ENCODE measurements around the gene CSK. TPM values are rescaled to one million over a fixed set of nuclear protein-coding genes. Genes with fewer than 3 reads are reported as not detected.
A peak's percentile ranks its signal among the peaks of the same experiment; 100 is the strongest.

Gene CSK
- total RNA-seq, 4 donors from 2014 or later = 59.7 to 176 (median 73.4) TPM

- WGBS, 2 donors (ENCODE audit: low coverage in 1 of 2) = 79% methylated on average over 8 of the region's 12 CpGs; no CpG with 5 or more reads in 1 of the 2 donors
- TF ChIP-seq CTCF (IDR thresholded peaks at IDR 0.05) (no peak), POLR2A (IDR thresholded peaks at IDR 0.05) (no peak), EP300 (IDR thresholded peaks at IDR 0.05; ENCODE audit: low read depth) (no peak), POLR2AphosphoS5 (IDR thresholded peaks at IDR 0.05) (no peak)
- H3K4me3 ChIP-seq = no peak overlapping the region
- no peak for DNase-seq
- in situ Hi-C loops (cut with MboI; ENCODE audit: low pct_ligation_motif_present in 1 of 4, low pct_unique_long_range_greater_than_20kb in 1 of 4, low sequenced_read_pairs in 3 of 4) = loop anchor here in 1 of 4 donors (10.0 kb wide), 1 partner anchor 71 kb away; the partner anchor contains the start of gene FAM219B
- H3K27ac ChIP-seq = no peak overlapping the region
- H3K4me1 ChIP-seq = peaks cover 4 to 18% (median 13%) of the 10 kb centered on the region in 4 donors
- H3K9me3 ChIP-seq = no peaks in the 10 kb centered on the region
- H3K27me3 ChIP-seq = peaks cover 2% of the 10 kb centered on the region
- no peaks in the 10 kb centered on the region for H3K36me3 ChIP-seq
- intact Hi-C loops (cut with DNase I; ENCODE audit: low total_unique reads) = no loop called here
Observed at GRCh38 chr15:74833376-74834107, 51.7 kb downstream of the CSK start.

GRCh38 chr15:74835312-74835823 is 53.5 kb downstream of the CSK start:
- in situ Hi-C loops (cut with MboI; ENCODE audit: low pct_ligation_motif_present in 1 of 4, low pct_unique_long_range_greater_than_20kb in 1 of 4, low sequenced_read_pairs in 3 of 4) (loop anchor here in 1 of 4 donors (10.0 kb wide), 1 partner anchor 69 kb away; the partner anchor contains the start of gene FAM219B), intact Hi-C loops (cut with DNase I; ENCODE audit: low total_unique reads) (no loop called here)
- no peaks in the 10 kb centered on the region for H3K36me3 ChIP-seq
- H3K27me3 ChIP-seq = no peaks in the 10 kb centered on the region
- no peak overlapping the region for H3K27ac ChIP-seq
- H3K9me3 ChIP-seq = no peaks in the 10 kb centered on the region
- 34 to 38% methylated on average over 1 to 5 of the region's 5 CpGs for WGBS, 2 donors (ENCODE audit: low coverage in 1 of 2)
- no peak for TF ChIP-seq POLR2AphosphoS5 (IDR thresholded peaks at IDR 0.05)
- TF ChIP-seq POLR2A (IDR thresholded peaks at IDR 0.05) = no peak
- TF ChIP-seq CTCF (IDR thresholded peaks at IDR 0.05) = peak; percentile 65 to 80 (median 76)
- TF ChIP-seq EP300 (IDR thresholded peaks at IDR 0.05; ENCODE audit: low read depth) = no peak
- DNase-seq = peak; percentile 75
- H3K4me1 ChIP-seq = peaks cover 4 to 18% (median 13%) of the 10 kb centered on the region in 4 donors
- no peak overlapping the region for H3K4me3 ChIP-seq

GRCh38 chr15:74836846-74837245 is 55.0 kb downstream of the CSK start:
- no peak for DNase-seq
- Histone ChIP-seq H3K4me3 (no peak overlapping the region), H3K27me3 (no peaks in the 10 kb centered on the region), H3K36me3 (no peaks in the 10 kb centered on the region), H3K4me1 (peaks cover 8 to 18% (median 15%) of the 10 kb centered on the region in 4 donors), H3K27ac (no peak overlapping the region), H3K9me3 (no peaks in the 10 kb centered on the region)
- WGBS, 2 donors (ENCODE audit: low coverage in 1 of 2) = 86% methylated on average over 7 of the region's 7 CpGs; no CpG with 5 or more reads in 1 of the 2 donors
- in situ Hi-C loops (cut with MboI; ENCODE audit: low pct_ligation_motif_present in 1 of 4, low pct_unique_long_range_greater_than_20kb in 1 of 4, low sequenced_read_pairs in 3 of 4) = loop anchor here in 1 of 4 donors (10.0 kb wide), 1 partner anchor 68 kb away; the partner anchor contains the start of gene FAM219B
- intact Hi-C loops (cut with DNase I; ENCODE audit: low total_unique reads) = no loop called here
- no peak for TF ChIP-seq POLR2AphosphoS5 (IDR thresholded peaks at IDR 0.05)

GRCh38 chr15:74837482-74838136 is 55.7 kb downstream of the CSK start:
- WGBS, 2 donors (ENCODE audit: low coverage in 1 of 2) = 80 to 81% methylated on average over 2 to 15 of the region's 15 CpGs
- Histone ChIP-seq H3K4me1 (peaks cover 13 to 18% (median 16%) of the 10 kb centered on the region in 4 donors), H3K36me3 (no peaks in the 10 kb centered on the region), H3K9me3 (no peaks in the 10 kb centered on the region), H3K27me3 (no peaks in the 10 kb centered on the region), H3K4me3 (no peak overlapping the region), H3K27ac (no peak overlapping the region)
- TF ChIP-seq POLR2A (IDR thresholded peaks at IDR 0.05) = no peak
- TF ChIP-seq CTCF (IDR thresholded peaks at IDR 0.05) = no peak
- no peak for TF ChIP-seq POLR2AphosphoS5 (IDR thresholded peaks at IDR 0.05)
- no peak for TF ChIP-seq EP300 (IDR thresholded peaks at IDR 0.05; ENCODE audit: low read depth)
- intact Hi-C loops (cut with DNase I; ENCODE audit: low total_unique reads) = no loop called here
- in situ Hi-C loops (cut with MboI; ENCODE audit: low pct_ligation_motif_present in 1 of 4, low pct_unique_long_range_greater_than_20kb in 1 of 4, low sequenced_read_pairs in 3 of 4) = loop anchor here in 1 of 4 donors (10.0 kb wide), 1 partner anchor 67 kb away; the partner anchor contains the start of gene FAM219B
- DNase-seq = no peak

Measured in transverse colon (tissue), 4 donors.